ENCODE results near the gene CHRNA1. TPM values are rescaled to one million over a fixed set of nuclear protein-coding genes. Genes with fewer than 3 reads are reported as not detected.

The CHRNA1 gene
- total and polyA plus RNA-seq, 2 experiments from 2014 or later, result not detected

DNA sequence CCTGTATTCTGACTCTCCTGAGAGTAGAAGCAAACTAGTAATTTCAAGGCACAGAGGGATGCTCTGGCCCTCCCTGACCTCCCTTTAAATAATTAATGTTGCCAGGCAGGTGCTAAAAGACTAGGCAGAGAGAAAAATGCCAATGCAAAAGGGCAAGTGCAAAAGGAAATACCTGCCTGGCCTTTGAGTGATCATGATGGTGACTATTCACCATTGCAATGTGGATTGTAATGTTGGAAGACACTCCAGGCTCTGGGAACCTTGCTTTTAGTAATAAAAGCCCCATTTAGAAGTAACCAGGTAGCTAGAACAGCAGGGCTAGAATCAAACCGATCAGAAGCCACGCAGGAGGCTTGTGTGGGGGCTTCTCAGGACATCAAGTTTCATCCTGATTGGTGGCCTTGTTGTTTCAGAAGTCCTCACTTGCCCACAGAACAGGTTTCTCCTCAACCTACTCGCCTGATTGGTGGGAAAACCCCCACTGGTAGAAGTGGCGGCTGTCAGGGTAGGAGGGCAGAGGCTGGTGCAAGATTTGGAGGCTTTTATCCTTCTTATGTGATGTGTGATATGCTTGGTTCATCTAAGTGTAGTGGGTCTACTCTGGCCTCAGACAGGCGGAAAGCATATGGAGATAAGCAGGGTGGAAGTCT, 16.0 kb upstream of the CHRNA1 start:
- H3K27me3 Mint-ChIP-seq (ENCODE audit: insufficient read depth, low read depth, poor library complexity), result peaks cover 20% of the 10 kb centered on the region
- no peak overlapping the region for H3K4me3 Mint-ChIP-seq
- H3K9me2 ChIP-seq (ENCODE audit: insufficient read depth), result peaks cover 17% of the 10 kb centered on the region
- no peaks in the 10 kb centered on the region for H3K79me2 ChIP-seq (replicated peaks; ENCODE audit: insufficient read depth)
- H3K4me1 Mint-ChIP-seq, result peaks cover 52% of the 10 kb centered on the region
- no peak overlapping the region for H3K27ac Mint-ChIP-seq
- no peaks in the 10 kb centered on the region for H3K27me3 ChIP-seq (ENCODE audit: insufficient read depth)
- TF ChIP-seq, protein P1, sequence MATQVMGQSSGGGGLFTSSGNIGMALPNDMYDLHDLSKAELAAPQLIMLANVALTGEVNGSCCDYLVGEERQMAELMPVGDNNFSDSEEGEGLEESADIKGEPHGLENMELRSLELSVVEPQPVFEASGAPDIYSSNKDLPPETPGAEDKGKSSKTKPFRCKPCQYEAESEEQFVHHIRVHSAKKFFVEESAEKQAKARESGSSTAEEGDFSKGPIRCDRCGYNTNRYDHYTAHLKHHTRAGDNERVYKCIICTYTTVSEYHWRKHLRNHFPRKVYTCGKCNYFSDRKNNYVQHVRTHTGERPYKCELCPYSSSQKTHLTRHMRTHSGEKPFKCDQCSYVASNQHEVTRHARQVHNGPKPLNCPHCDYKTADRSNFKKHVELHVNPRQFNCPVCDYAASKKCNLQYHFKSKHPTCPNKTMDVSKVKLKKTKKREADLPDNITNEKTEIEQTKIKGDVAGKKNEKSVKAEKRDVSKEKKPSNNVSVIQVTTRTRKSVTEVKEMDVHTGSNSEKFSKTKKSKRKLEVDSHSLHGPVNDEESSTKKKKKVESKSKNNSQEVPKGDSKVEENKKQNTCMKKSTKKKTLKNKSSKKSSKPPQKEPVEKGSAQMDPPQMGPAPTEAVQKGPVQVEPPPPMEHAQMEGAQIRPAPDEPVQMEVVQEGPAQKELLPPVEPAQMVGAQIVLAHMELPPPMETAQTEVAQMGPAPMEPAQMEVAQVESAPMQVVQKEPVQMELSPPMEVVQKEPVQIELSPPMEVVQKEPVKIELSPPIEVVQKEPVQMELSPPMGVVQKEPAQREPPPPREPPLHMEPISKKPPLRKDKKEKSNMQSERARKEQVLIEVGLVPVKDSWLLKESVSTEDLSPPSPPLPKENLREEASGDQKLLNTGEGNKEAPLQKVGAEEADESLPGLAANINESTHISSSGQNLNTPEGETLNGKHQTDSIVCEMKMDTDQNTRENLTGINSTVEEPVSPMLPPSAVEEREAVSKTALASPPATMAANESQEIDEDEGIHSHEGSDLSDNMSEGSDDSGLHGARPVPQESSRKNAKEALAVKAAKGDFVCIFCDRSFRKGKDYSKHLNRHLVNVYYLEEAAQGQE (IDR thresholded peaks at IDR 0.05; ENCODE audit: unreplicated experiment), result no peak
- TF ChIP-seq JUNB (IDR thresholded peaks at IDR 0.05; ENCODE audit: unreplicated experiment) (no peak), EZH2phosphoT487 (IDR thresholded peaks at IDR 0.05; ENCODE audit: unreplicated experiment) (no peak), ZNF331 (CRISPR knock-in tag; IDR thresholded peaks at IDR 0.05; ENCODE audit: low read depth) (no peak), STAT1 (IDR thresholded peaks at IDR 0.05; ENCODE audit: unreplicated experiment) (no peak), CREB1 (CRISPR knock-in tag; IDR thresholded peaks at IDR 0.05; ENCODE audit: low read depth) (no peak), POLR2AphosphoS5 (IDR thresholded peaks at IDR 0.05; ENCODE audit: low read depth) (no peak), EZH2 (IDR thresholded peaks at IDR 0.05; ENCODE audit: low read depth, unreplicated experiment) (no peak), NANOG (IDR thresholded peaks at IDR 0.05; ENCODE audit: borderline replicate concordance) (no peak), ZNF114 (CRISPR knock-in tag; IDR thresholded peaks at IDR 0.05) (no peak)
- TF ChIP-seq, protein P2, sequence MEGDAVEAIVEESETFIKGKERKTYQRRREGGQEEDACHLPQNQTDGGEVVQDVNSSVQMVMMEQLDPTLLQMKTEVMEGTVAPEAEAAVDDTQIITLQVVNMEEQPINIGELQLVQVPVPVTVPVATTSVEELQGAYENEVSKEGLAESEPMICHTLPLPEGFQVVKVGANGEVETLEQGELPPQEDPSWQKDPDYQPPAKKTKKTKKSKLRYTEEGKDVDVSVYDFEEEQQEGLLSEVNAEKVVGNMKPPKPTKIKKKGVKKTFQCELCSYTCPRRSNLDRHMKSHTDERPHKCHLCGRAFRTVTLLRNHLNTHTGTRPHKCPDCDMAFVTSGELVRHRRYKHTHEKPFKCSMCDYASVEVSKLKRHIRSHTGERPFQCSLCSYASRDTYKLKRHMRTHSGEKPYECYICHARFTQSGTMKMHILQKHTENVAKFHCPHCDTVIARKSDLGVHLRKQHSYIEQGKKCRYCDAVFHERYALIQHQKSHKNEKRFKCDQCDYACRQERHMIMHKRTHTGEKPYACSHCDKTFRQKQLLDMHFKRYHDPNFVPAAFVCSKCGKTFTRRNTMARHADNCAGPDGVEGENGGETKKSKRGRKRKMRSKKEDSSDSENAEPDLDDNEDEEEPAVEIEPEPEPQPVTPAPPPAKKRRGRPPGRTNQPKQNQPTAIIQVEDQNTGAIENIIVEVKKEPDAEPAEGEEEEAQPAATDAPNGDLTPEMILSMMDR (conservative IDR thresholded peaks at IDR 0.05; ENCODE audit: low read depth in 2 of 2), result no peak
- TF ChIP-seq, protein P3, sequence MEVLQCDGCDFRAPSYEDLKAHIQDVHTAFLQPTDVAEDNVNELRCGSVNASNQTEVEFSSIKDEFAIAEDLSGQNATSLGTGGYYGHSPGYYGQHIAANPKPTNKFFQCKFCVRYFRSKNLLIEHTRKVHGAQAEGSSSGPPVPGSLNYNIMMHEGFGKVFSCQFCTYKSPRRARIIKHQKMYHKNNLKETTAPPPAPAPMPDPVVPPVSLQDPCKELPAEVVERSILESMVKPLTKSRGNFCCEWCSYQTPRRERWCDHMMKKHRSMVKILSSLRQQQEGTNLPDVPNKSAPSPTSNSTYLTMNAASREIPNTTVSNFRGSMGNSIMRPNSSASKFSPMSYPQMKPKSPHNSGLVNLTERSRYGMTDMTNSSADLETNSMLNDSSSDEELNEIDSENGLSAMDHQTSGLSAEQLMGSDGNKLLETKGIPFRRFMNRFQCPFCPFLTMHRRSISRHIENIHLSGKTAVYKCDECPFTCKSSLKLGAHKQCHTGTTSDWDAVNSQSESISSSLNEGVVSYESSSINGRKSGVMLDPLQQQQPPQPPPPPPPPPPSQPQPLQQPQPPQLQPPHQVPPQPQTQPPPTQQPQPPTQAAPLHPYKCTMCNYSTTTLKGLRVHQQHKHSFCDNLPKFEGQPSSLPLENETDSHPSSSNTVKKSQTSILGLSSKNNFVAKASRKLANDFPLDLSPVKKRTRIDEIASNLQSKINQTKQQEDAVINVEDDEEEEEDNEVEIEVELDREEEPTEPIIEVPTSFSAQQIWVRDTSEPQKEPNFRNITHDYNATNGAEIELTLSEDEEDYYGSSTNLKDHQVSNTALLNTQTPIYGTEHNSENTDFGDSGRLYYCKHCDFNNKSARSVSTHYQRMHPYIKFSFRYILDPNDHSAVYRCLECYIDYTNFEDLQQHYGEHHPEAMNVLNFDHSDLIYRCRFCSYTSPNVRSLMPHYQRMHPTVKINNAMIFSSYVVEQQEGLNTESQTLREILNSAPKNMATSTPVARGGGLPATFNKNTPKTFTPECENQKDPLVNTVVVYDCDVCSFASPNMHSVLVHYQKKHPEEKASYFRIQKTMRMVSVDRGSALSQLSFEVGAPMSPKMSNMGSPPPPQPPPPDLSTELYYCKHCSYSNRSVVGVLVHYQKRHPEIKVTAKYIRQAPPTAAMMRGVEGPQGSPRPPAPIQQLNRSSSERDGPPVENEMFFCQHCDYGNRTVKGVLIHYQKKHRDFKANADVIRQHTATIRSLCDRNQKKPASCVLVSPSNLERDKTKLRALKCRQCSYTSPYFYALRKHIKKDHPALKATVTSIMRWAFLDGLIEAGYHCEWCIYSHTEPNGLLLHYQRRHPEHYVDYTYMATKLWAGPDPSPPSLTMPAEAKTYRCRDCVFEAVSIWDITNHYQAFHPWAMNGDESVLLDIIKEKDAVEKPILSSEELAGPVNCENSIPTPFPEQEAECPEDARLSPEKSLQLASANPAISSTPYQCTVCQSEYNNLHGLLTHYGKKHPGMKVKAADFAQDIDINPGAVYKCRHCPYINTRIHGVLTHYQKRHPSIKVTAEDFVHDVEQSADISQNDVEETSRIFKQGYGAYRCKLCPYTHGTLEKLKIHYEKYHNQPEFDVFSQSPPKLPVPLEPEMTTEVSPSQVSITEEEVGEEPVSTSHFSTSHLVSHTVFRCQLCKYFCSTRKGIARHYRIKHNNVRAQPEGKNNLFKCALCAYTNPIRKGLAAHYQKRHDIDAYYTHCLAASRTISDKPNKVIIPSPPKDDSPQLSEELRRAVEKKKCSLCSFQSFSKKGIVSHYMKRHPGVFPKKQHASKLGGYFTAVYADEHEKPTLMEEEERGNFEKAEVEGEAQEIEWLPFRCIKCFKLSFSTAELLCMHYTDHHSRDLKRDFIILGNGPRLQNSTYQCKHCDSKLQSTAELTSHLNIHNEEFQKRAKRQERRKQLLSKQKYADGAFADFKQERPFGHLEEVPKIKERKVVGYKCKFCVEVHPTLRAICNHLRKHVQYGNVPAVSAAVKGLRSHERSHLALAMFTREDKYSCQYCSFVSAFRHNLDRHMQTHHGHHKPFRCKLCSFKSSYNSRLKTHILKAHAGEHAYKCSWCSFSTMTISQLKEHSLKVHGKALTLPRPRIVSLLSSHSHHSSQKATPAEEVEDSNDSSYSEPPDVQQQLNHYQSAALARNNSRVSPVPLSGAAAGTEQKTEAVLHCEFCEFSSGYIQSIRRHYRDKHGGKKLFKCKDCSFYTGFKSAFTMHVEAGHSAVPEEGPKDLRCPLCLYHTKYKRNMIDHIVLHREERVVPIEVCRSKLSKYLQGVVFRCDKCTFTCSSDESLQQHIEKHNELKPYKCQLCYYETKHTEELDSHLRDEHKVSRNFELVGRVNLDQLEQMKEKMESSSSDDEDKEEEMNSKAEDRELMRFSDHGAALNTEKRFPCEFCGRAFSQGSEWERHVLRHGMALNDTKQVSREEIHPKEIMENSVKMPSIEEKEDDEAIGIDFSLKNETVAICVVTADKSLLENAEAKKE (CRISPR knock-in tag; IDR thresholded peaks at IDR 0.05), result no peak
- TF ChIP-seq, protein P4, sequence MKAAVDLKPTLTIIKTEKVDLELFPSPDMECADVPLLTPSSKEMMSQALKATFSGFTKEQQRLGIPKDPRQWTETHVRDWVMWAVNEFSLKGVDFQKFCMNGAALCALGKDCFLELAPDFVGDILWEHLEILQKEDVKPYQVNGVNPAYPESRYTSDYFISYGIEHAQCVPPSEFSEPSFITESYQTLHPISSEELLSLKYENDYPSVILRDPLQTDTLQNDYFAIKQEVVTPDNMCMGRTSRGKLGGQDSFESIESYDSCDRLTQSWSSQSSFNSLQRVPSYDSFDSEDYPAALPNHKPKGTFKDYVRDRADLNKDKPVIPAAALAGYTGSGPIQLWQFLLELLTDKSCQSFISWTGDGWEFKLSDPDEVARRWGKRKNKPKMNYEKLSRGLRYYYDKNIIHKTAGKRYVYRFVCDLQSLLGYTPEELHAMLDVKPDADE (IDR thresholded peaks at IDR 0.05), result no peak
- no peaks in the 10 kb centered on the region for H3F3A ChIP-seq (replicated peaks; ENCODE audit: low read depth)
- H3K4me1 ChIP-seq (ENCODE audit: insufficient read depth), result peaks cover 30% of the 10 kb centered on the region
- no peak overlapping the region for H3K4me3 ChIP-seq
- no peak overlapping the region for H3K27ac ChIP-seq (ENCODE audit: low read depth)
- H3K9me3 Mint-ChIP-seq, result no peaks in the 10 kb centered on the region; the same call in 2 of the 3 replicates
- DNase-seq (ENCODE audit: low spot score) (no peak), ATAC-seq (no peak)
- peak overlapping the region; percentile 80; the same call in 1 of the 2 replicates for H2AFZ ChIP-seq
- H3K4me2 ChIP-seq, result 0 out of 2 replicates have a peak overlapping the region, but pooled peaks have one; percentile 20
- no peaks in the 10 kb centered on the region for H3K36me3 ChIP-seq (ENCODE audit: insufficient read depth)
- no peaks in the 10 kb centered on the region for H4K20me1 ChIP-seq (replicated peaks; ENCODE audit: insufficient read depth)
- H3K36me3 Mint-ChIP-seq (ENCODE audit: low read depth), result no peaks in the 10 kb centered on the region

Data from GM23338 (cell line).